NCI-H146 (cell line): Measurements from ENCODE around the gene NOD1.
"Not testable (repeated sequence)": the region's sequence is repeated elsewhere in the genome, so short reads cannot be mapped to it uniquely, and the experiment has no call there.

Source experiments
- DNase-seq: peaks from one replicate; lab custom pipeline; 2025; lab: John Stamatoyannopoulos, UW

NOD1 gene

DNA sequence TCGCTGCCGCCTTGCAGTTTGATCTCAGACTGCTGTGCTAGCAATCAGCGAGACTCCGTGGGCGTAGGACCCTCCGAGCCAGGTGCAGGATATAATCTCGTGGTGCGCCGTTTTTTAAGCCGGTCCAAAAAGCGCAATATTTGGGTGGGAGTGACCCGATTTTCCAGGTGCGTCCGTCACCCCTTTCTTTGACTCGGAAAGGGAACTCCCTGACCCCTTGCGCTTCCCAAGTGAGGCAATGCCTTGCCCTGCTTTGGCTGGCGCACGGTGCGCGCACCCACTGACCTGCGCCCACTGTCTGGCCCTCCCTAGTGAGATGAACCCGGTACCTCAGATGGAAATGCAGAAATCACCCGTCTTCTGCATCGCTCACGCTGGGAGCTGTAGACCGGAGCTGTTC is 58.5 kb downstream of the NOD1 start:
- DNase-seq = not testable (repeated sequence)

DNA sequence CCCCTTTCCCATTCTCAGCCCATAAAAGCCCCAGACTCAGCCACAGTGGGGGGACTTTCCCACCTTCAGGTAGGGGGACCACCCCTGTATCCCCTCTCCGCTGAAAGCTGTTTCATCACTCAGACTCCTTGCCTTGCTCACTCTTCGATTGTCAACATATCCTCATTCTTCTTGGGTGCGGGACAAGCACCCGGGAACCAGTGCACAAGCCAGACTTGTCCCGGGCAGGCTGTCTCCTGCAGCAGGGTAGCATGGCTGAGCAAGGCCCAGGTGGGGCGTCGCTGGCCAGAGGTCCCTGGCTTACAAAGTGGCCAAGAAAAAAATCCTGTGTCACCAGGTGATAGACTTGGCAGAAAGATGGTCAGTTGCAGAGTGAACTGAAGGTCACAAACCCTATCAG is 64.7 kb downstream of the NOD1 start:
- no peak for DNase-seq

DNA sequence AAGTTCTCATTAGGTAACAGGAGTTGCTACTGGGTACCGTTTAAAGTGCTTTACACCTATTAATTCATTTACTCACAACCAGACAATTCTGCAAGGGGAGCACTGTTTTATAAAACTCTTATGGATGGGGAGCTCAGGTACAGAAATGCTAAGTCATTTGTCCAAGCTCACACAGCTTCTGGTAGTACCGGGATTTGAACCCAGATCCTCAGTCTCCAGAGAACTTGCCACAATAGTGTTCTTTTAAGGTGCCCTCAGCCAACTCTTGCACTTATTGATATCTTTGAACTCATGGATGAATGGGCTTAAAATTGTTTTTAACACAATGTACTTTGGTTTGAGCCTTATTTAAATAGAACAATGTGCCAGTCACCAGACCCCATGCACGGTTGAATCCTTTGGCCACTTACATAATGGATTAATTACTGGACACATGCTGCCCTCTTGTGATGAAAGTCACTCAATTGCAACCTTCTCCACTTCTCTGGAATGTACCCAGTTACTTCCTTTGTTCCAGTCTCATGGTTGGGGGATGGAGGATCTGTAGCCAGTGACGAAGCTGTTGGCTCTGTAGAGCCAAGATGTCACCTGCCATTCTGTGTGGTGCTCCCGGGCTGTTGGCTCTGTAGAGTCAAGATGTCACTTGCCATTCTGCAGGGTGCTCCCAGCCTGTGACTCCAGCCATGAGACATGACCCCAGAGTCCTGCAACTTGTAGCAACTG is 65.6 kb downstream of the NOD1 start:
- DNase-seq = peak; percentile 56

DNA sequence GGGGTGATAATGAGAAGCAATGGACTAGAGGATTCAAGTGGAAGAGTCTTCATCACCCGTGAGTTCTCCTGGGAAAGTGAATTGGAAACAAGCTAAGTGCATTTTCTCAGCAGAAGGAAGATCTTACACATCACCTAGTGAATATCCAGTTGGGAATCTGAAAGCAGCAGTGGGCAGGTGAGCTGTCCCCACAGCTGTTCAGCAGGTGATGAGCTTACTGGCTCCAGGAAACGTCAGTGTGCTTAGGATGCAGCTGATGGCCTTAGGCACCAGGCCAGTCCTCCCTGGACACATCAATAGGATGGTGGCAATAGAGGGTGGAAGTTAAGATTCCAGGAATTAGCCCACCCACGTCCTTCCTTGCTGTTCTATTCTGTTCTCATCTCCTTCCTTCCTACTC is 66.7 kb downstream of the NOD1 start:
- DNase-seq = peak; percentile 29

DNA sequence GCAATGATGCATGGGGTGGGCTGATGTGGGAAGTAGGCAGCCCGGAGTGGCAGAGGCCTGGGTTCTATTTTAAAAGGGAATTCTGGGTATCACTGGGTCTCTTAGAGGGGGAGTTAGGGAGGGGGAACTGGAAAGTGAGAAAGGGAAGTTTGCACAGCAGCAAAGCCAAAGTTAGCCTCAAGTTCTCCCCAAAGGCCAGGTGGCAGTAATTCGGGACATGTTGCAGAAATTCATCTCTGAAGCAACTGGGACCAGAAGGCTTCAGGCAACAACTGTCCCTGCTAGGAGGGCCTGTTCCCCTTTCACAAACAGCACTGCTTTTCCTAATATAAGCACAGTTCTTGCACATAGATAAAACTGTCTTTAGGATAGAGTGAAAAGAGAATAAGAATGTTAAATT is 67.4 kb downstream of the NOD1 start:
- DNase-seq = no peak

DNA sequence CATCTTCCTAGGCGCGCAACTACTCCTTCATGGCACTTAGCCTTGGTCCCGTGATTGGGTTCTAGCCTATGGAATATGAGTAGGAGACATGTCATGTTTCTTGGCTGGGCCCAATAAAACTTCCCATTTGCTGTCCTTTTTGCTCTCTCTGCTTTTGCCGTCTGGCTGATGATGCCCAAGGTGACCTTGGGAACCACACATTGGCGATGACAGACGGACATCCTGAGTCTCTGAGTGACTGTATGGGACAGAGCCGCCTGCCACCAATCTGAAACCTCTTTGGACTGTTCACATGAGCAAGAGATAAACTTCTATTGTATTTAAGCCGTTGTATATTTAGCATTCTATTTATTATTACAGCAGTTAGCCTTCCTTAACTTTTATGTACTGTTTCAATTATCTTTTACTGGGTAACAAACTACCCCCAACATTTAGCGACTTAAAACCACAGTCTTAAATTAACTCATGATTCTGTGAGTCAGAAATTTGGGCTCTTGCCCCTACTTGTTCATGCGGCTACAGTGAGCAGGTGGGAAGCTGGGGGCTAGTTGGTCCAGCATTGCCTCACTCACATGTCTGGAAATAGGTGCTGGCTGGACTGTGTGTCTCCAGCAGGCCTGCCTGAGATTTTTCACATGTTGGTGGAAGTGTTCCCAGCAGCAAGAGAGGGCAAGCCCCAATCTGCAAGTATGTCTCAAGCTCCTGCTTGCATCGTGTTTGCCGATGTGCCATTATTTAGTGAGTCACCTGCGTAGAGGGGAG is 71.7 kb downstream of the NOD1 start:
- DNase-seq = no peak

GRCh38 chr7:30405179-30405578 is 73.4 kb downstream of the NOD1 start:
- no peak for DNase-seq

DNA sequence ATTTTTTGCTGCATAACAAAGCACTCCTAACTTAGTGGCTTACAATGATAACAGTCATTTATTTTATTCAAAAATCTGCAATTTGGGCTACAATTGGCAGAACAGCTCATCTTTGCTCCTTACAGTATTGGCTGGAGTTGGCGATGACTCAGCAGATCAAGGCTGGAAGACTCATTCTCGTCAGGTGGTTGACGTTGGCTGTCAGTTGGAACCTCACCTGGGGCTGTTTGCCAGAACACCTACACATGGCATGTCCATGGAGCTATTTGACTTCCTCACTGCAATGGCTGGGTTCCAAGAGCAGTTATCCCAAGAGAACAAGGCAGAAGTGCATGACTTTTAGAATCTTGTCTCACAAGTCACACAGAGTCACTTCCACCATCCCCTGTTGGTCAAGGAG is 75.1 kb downstream of the NOD1 start:
- no peak for DNase-seq

DNA sequence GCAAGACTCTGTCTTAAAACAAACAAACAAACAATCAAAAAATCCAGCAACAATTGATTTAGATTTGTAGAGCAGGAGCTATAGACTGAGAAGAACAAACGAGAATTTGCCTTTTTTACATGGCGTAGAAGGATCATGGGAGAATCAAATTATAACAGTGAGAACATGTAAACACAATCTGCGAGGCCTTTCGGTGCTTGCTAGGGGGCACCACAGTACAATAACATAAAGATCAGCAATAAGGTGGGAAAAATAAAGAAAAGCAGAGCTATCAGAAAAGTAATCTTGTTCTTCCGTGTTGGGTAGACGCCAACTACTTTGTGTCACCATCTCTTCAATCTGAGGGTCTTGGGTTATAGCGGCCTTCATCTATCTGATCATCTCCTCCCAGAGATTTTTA is 82.2 kb downstream of the NOD1 start:
- no peak for DNase-seq

GRCh38 chr7:30395676-30396075 is 82.9 kb downstream of the NOD1 start:
- no peak for DNase-seq

DNA sequence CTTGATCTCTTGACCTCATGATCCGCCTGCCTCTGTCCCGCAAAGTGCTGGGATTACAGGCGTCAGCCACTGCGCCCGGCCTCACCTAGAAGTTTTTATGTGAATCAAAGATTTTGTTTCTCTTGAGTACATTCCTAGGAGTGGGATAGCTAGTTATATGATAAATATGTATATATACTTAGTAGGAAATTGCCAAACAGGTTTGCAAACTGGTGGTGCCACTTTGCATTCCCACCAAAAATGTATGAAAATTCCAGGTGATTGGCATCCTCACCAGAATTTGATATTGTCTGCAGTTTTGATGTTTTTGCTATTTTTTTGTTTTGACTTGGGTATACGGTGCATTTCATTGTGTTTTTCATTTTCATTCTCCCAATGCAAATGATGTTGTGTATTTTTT is 86.8 kb downstream of the NOD1 start:
- no peak for DNase-seq

DNA sequence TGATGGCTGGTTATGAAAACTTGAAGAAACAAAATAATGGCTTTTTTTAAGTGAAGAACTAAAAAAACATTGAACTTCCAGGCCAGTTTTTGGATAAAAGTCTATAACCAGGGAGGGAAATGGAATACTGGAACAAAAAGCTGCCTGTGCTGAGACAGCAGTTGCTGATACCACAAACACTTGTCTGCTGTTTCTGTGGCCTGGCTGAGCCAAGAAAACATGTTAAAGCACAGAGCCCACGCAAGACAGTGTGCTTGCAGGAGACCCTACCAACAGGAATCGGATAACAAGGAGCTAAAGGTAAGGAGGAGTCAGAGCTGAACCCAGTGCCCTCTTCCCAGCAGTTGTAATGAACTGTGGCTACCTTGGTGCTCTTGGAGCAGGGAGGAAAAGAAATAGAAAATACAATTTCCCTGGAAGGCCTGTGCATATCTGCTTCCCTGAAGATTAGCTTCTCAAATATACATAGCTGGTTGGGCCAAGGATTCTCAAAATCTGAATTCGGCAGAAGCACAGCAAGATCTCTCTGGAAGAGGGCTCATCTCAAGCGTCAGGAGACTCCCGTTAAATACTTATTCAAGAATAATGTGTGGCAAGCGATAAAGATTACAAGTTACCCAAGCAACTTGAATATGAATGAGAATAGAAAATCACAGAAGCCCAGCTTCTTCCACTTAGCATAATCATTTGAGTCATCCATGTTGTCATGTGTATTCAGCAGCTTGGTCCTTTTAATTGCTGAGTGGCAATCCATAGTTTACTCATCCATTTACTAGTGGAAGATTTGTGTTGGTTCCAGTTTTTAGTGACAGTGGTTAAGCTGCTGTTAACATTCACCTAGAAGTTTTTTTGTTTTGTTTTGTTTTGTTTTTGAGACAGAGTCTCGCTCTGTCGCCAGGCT is 87.6 kb downstream of the NOD1 start:
- DNase-seq = no peak

DNA sequence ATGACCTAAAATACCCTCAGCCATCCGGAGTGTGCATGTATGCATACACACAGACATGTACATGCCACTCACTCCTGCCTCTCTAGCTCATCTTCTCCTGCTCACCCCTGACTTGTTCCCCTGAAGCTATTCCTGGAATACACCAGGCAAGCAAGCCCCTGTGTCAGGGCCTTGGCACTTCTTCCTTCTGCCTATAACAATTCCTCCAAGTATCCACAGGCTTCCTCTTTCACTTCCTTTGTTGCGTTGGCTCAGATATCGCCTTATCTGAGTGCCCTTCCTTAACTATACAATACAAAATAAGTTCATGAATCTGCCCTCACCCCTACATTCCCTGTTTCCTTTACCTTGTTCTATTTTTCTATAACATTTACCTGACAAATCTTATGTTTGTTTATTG is 88.8 kb downstream of the NOD1 start:
- no peak for DNase-seq

GRCh38 chr7:30382607-30383006 is 96.0 kb downstream of the NOD1 start:
- DNase-seq = no peak

GRCh38 chr7:30380824-30381223 is 97.8 kb downstream of the NOD1 start:
- DNase-seq = not testable (repeated sequence)

DNA sequence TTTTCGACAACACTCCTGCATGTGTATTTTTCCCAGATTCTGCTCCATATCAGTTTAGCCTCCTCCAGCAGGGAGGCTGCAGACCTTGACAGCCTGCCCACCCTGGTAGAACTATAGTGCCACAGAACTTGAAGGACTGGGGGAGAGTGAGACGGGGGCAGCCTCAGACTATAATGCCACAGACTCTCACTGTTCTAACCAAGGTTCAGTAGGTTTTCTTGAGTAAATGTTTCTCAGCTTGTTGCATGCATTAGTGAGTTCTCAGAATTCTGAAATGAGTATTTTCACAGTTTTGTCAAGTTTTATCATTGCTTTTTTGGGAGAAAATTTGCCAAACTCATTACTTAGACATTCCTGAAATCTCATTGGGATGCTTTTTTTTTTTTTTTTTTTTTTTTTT is 98.3 kb downstream of the NOD1 start:
- DNase-seq = no peak

DNA sequence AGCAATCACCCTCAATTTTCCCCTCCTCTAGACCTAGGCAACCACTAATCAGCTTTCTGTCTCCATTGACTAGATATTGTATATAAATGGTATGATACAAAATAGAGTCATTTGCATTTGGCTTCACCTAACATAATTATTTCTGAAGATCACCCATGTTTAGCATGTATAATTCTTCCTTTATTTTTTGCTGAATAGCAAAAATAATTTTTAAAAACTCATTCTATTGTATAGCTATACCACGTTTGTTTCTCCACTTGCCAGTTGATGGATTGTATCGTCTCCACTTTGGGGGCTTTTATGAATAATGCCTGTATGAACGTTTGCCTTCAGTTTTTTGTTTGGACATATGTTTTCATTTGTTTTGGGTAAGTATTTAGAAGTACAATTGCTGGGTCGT is 98.8 kb downstream of the NOD1 start:
- no peak for DNase-seq

- DNase-seq = no peak
These were observed 99.5 kb downstream of the NOD1 start for GRCh38 chr7:30379131-30379530.

DNA sequence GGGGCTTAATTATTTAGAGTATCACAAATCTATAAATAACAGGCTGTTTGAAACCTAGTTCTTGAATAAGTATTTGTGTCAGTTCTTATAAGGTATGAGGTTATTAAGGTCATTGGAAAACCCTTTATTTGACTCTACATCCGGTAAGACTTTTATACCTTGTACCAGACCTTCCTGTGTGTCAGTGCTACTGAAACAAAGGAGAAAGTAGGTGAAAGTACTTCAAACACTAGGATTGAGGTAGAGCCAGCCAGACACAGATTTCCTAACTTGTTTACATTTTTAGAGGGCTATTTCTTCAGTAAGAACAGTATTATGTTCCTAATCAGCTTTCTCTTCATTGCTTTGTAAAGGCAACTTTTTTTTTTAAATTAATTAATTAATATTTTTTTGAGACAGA is 100.3 kb downstream of the NOD1 start:
- DNase-seq = no peak
